HEK293T (cell line): Measurements from ENCODE around the gene ANKMY1.

Experiments used
- CTCF ChIA-PET: fragments of 350-600 bp; formaldehyde crosslinking; extraction: SDS; loops from one replicate; lab custom pipeline; 2021; ENCODE audit warnings: antibody characterized with exemption, inconsistent platforms; lab: Yijun Ruan, JAX
- POLR2A ChIA-PET: fragments of 350-600 bp; formaldehyde crosslinking; extraction: SDS; loops from one replicate; lab custom pipeline; 2020; ENCODE audit warnings: antibody characterized with exemption, inconsistent platforms; lab: Yijun Ruan, JAX
- DNase-seq: peaks from one replicate; pipeline ENCODE4 v3.0.0; 2012; ENCODE audit warnings: mixed read lengths; ENCODE audit errors: extremely low spot score
- ARNT ChIP-seq: fragments of 450-650 bp; IDR thresholded peaks from 2 replicates; pipeline ENCODE4 v1.6.1; 2017; ENCODE audit warnings: mild to moderate bottlenecking
- BHLHE40 ChIP-seq: fragments of 450-650 bp; IDR thresholded peaks from 2 replicates; pipeline ENCODE4 v1.6.1; 2016; ENCODE audit warnings: mild to moderate bottlenecking, moderate library complexity, borderline replicate concordance
- CTBP1 ChIP-seq: fragments of 450-650 bp; IDR thresholded peaks from 2 replicates; pipeline ENCODE4 v1.6.1; 2016; ENCODE audit warnings: borderline replicate concordance
- ELF4 ChIP-seq: fragments of 450-650 bp; IDR thresholded peaks from 2 replicates; pipeline ENCODE4 v1.6.1; 2017; ENCODE audit warnings: antibody characterized with exemption
- FOXA1 ChIP-seq: fragments of 450-650 bp; IDR thresholded peaks from 2 replicates; pipeline ENCODE4 v1.6.1; 2016; ENCODE audit warnings: mild to moderate bottlenecking
- FOXK2 ChIP-seq: fragments of 450-650 bp; IDR thresholded peaks from 2 replicates; pipeline ENCODE4 v1.6.1; 2016; ENCODE audit warnings: mild to moderate bottlenecking
- FOXM1 ChIP-seq: fragments of 450-650 bp; IDR thresholded peaks from 2 replicates; pipeline ENCODE4 v1.6.1; 2017; ENCODE audit warnings: mild to moderate bottlenecking, borderline replicate concordance
- HDGF ChIP-seq: fragments of 450-650 bp; IDR thresholded peaks from 2 replicates; pipeline ENCODE4 v1.6.1; 2017; ENCODE audit warnings: antibody characterized with exemption, borderline replicate concordance
- L3MBTL2 ChIP-seq: fragments of 450-650 bp; conservative IDR thresholded peaks from 2 replicates; pipeline ENCODE4 v1.6.1; 2016; ENCODE audit warnings: mild to moderate bottlenecking
- LEF1 ChIP-seq: fragments of 450-650 bp; IDR thresholded peaks from 2 replicates; pipeline ENCODE4 v1.6.1; 2017; ENCODE audit warnings: mild to moderate bottlenecking, borderline replicate concordance
- NFRKB ChIP-seq: fragments of 450-650 bp; IDR thresholded peaks from 2 replicates; pipeline ENCODE4 v1.6.1; 2016; ENCODE audit warnings: mild to moderate bottlenecking, moderate library complexity
- SP1 ChIP-seq: fragments of 450-650 bp; IDR thresholded peaks from 2 replicates; pipeline ENCODE4 v1.6.1; 2017
- SUZ12 ChIP-seq: fragments of 450-650 bp; IDR thresholded peaks from 2 replicates; pipeline ENCODE4 v1.6.1; 2016; ENCODE audit warnings: mild to moderate bottlenecking
- TARDBP ChIP-seq: fragments of 450-650 bp; IDR thresholded peaks from 2 replicates; pipeline ENCODE4 v1.6.1; 2016
- ZNF384 ChIP-seq: fragments of 450-650 bp; IDR thresholded peaks from 2 replicates; pipeline ENCODE4 v1.6.1; 2016
- TF ChIP-seq, protein P1 (sequence below): fragments of 450-650 bp; IDR thresholded peaks from 2 replicates; pipeline ENCODE4 v1.6.1; 2016

ANKMY1 gene

GRCh38 chr2:240585681-240586197 lies 28.0 kb upstream of the ANKMY1 start:
- no peak for TF ChIP-seq NFRKB
- TF ChIP-seq BHLHE40, result no peak
- no peak for TF ChIP-seq CTBP1
- no peak for TF ChIP-seq SP1
- TF ChIP-seq FOXK2, result no peak
- no peak for TF ChIP-seq FOXM1
- no peak for TF ChIP-seq FOXA1
- TF ChIP-seq TARDBP, result no peak
- no peak for TF ChIP-seq SUZ12
- no peak for TF ChIP-seq LEF1
- TF ChIP-seq, protein P1, sequence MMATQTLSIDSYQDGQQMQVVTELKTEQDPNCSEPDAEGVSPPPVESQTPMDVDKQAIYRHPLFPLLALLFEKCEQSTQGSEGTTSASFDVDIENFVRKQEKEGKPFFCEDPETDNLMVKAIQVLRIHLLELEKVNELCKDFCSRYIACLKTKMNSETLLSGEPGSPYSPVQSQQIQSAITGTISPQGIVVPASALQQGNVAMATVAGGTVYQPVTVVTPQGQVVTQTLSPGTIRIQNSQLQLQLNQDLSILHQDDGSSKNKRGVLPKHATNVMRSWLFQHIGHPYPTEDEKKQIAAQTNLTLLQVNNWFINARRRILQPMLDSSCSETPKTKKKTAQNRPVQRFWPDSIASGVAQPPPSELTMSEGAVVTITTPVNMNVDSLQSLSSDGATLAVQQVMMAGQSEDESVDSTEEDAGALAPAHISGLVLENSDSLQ, result no peak
- TF ChIP-seq HDGF, result no peak
- no peak for TF ChIP-seq L3MBTL2
- TF ChIP-seq ELF4, result no peak
- TF ChIP-seq ARNT, result no peak
- no peak for TF ChIP-seq ZNF384
- ChIA-PET CTCF (interaction anchor here (1.2 kb wide), 1 partner anchor 10 kb away, joined by 3 read pairs; no protein-coding TSS in a partner anchor), POLR2A (interaction anchor here (1.0 to 2.9 kb wide), 15 partner anchors 9 to 572 kb away, joined by 3 to 23 read pairs (median 4); partner anchors contain the start of gene RNPEPL1)
- no peak for DNase-seq

- ChIA-PET POLR2A (interaction anchor here (1.4 to 2.9 kb wide), 3 partner anchors 16 to 38 kb away, joined by 3 to 23 read pairs (median 6); no protein-coding TSS in a partner anchor), CTCF (interaction anchor here (0.6 kb wide), 1 partner anchor 12 kb away, joined by 3 read pairs; no protein-coding TSS in a partner anchor)
- DNase-seq, result no peak
- TF ChIP-seq FOXA1 (no peak), ZNF384 (no peak), TARDBP (no peak), SP1 (no peak), ARNT (no peak), LEF1 (no peak), FOXM1 (no peak), ELF4 (no peak), L3MBTL2 (no peak), CTBP1 (no peak), FOXK2 (no peak), BHLHE40 (no peak), HDGF (no peak), NFRKB (no peak), SUZ12 (no peak)
- TF ChIP-seq, protein P1, result no peak
These were observed 27.3 kb upstream of the ANKMY1 start for GRCh38 chr2:240585101-240585500.

DNA sequence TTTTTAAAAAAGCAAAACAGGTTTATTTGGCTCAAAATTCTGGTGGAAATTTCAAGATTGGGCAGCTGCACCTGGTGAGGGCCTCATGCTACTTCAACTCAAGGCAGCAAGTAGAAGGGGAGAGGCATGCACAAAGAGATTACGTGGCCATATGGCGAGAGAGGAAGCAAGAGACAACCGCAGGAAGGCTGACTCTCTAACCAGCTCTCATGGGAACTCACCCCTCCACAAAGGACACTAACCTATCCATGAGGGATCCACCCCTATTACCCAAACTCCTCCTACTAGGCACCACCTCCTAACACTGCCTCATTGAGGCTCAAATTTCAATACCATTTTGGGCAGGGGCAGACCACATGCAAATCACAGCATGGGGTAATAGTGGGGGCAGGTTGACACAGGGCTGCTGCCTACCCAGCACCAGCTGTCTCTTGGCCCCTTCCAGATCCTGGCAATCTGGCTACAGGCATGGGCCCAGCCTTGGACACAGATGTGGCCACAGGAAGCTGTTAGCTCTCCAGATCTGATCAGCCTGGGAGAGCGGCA lies 26.8 kb upstream of the ANKMY1 start:
- ChIA-PET POLR2A (interaction anchor here (1.4 to 2.9 kb wide), 2 partner anchors 15 to 19 kb away, joined by 3 to 23 read pairs; no protein-coding TSS in a partner anchor), CTCF (interaction anchor here (0.6 kb wide), 1 partner anchor 11 kb away, joined by 3 read pairs; no protein-coding TSS in a partner anchor)
- TF ChIP-seq FOXK2 (no peak), CTBP1 (no peak), FOXA1 (no peak), SP1 (no peak), L3MBTL2 (no peak), HDGF (no peak), BHLHE40 (no peak), ARNT (no peak), ELF4 (no peak), NFRKB (no peak), LEF1 (no peak), ZNF384 (no peak)
- TF ChIP-seq, protein P1, result no peak
- no peak for DNase-seq

GRCh38 chr2:240583774-240584173 lies 26.0 kb upstream of the ANKMY1 start:
- TF ChIP-seq LEF1 (no peak), SUZ12 (no peak), FOXK2 (no peak), FOXA1 (no peak), HDGF (no peak), NFRKB (no peak), FOXM1 (no peak), CTBP1 (no peak)
- POLR2A ChIA-PET, result no interaction called here
- DNase-seq, result no peak
- CTCF ChIA-PET, result no interaction called here

- ChIA-PET POLR2A (no interaction called here), CTCF (no interaction called here)
- no peak for DNase-seq
- TF ChIP-seq NFRKB (no peak), SUZ12 (no peak), SP1 (no peak), ELF4 (no peak)
- TF ChIP-seq, protein P1, result no peak
These were observed 25.0 kb upstream of the ANKMY1 start for GRCh38 chr2:240582781-240583180.
